NCI-H446 treated with DMSO at 0.1 percent for 48 hours (cell line): Measurements from ENCODE around the gene TCF25.
"Not testable (repeated sequence)": the region's sequence is repeated elsewhere in the genome, so short reads cannot be mapped to it uniquely, and the experiment has no call there.

Source experiments
- DNase-seq: peaks from one replicate; lab custom pipeline; 2025; lab: John Stamatoyannopoulos, UW

TCF25 gene

DNA sequence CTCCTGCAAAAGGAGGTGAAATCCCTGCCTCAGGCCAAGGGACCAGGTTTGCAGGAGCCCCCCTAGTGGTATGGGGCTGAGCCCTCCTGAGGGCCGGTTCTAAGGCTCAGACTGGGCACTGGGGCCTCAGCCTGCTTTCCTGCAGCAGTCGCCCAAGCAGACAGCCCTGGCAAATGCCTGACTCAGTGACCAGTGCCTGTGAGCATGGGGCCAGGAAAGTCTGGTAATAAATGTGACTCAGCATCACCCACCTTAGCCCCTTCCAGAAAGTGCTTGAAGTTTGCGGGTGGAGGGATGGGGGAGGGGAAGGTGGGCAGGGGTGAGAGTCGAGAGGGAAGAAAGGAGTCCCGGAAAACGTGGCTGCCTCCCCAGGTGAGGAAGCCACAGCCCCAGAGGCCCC, 47.3 kb downstream of the TCF25 start:
- no peak for DNase-seq

DNA sequence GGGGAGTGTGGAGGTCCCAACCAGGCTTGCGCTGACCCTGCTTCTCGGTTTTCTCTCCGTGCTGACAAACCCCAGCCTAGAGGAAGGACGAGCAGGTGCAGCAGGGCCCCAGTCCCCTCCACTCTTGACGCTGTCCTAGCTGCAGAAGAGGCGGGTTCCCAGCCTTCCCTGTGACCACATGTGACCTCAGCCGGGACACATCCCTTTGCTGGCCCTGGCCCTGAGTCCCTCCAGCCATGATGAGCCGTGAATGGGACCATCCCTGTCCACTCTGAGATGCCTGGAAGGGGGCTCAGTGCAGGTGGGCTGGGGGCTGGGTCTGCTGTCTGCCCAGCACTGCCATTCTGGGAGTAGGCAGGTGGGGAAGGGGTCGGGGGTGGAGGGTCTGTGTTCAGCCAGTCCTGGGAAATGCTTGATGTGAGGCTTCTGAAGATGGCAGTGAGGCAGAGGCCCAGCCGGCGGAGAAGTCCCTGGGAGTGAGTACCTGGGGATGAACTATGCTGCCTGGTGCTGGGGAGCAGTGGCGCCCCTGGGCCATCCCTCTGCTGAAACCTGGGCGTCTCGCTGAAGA, 47.8 kb downstream of the TCF25 start:
- no peak for DNase-seq

DNA sequence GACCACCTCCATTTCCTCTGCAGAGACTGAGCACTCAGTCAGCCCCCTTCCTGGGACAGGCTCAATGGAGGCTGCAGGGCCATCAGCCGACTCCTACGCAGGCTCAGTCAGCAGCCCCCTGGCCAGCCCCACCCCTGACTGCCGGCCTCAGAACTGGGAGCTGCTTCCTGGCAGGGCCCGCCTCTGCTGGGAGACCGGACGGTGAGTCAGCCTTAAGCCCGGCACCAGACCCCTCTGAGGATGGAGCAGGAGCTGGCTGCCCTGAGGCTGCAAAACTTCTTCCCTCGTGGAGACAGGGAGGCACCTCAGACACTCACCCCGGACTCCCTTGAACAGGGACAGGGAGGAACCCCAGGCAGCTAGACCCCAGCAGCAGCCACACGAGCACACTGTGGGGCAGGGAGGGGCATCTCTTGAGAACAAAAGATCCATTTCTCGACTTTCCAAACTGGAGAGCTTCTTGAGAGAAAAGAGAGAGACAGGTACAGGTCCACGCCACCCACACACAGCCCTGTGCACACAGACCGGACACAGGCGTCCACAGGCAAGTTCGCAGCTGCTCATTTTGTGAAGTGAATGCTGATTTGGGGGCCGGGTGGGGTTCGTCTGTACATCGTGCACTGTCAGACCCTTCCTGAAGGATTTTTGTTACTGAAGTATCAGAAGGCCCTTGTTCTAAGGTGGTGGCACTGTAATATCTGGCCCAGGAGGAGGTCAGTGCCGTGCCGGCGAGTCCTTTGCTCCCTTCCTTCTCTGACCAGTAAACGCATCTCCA, 48.5 kb downstream of the TCF25 start:
- peak; percentile 3 for DNase-seq

DNA sequence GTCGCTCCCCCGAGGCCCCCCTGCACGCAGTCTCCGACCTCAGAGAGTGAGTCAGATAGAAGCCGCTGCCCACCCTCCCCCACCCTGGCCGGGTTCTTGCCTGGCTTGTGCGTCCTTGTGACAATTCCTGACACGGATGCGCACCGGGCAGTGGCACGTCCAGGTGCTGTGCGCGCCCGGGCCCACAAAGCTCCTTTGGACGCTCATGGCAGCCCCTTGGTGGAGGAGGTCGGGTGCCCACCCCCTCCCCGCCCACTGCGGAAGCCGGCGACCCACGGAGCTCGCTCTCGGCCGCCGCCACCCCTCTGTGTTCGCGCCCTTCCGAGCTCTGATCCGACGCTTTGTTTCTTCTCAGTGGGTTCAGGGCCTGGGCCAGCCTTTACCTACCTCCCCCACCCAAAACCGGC, 49.1 kb downstream of the TCF25 start:
- no peak for DNase-seq

DNA sequence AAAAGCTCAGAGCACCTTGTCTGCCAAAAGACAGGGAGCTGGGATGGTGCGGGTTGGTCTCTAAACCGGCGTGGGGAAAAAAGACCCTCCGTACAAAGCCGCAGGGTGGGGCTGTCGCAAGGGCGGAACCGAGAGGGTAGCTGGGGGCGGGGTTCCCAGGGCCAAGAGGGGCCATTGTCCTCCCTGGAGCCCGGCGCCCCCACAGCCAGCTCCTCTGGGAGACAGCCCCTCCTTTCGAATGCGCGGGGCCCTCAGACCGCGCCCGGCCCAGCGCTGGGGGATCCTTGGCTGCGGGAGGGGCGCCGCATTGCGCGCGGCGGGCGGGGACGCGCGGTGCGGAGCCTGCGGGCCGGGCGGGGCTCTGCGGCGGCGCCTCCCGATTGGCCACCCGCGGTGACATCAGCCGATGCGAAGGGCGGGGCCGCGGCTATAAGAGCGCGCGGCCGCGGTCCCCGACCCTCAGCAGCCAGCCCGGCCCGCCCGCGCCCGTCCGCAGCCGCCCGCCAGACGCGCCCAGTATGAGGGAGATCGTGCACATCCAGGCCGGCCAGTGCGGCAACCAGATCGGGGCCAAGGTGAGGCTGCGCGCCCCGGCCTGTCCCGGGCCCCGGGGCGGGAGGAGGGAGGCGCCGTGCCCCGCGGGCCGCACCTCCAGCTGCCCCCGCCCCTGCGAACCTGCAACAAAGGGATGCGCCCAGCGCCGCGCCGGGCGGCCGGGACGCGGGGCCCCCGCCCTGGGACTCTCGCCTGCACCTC, 49.7 kb downstream of the TCF25 start, which contains the start of gene TUBB3:
Gene TUBB3, plus strand, starts transcription at position 459 of the 756 bp plus-strand sequence. Its CDS starts 60 bp downstream, at position 519.
- peak; percentile 63 for DNase-seq

DNA sequence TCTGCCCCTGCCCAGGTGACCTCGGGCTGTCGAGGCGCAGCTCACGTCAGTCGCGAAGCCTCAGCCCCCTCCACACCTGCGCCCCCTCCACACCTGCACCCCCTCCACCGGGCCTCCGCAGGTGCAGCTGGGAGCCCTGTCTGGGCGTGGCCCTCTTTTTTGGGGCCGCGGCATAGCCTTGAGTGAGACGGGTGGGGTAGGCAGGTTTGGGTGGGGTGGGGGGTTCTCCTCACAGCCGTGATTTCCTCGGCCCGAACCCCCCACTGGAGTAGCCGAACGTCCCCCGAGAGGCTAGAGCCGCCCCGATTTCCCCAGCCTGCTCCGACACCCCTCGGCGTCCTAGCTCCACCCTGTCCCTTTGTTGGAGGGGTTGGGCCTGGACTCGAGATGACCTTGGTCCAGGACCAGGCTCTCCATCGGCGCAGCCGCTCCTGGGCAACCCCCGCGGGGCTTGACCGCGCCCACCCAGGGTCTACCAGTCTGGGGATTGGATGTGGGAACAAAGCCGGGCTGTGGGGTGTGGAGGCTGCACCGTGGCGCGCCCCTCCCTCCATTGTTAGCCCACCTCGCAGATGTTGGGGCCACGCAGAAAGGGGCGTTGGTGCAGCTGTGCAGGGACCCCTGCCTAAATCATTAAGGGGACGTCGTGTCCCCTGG, 50.4 kb downstream of the TCF25 start:
- no peak for DNase-seq

DNA sequence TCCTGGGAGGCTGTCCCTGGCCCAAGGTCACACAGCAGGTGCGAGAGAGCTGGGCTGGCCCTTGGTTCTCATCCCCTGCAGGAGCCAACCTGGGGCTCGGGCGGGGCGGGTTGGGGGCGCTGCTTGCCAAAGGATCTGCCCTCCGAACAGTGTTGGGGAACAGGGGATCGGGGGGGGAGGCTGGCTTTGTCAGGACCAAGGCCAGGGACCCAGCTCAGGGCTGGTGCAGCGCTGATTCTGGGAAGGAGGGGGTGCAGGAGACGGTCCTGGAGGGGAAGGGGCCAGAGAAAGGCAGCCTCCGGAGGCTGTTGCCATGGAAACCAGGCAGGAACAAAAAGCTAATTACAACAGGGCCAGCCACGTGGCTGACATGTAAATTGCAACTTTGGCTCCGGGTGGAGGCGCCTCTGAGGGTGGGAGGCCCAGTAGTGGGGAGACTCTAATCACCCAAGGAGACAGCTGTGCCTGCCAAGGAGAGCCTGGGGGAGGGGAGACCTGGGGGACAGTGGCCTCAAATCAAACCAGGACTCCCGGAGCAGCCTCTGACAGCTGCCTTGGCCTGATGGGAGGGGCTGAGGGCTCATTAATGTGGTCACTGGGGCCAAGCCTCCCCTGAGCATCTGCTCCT, 51.0 kb downstream of the TCF25 start:
- peak; percentile 37 for DNase-seq

DNA sequence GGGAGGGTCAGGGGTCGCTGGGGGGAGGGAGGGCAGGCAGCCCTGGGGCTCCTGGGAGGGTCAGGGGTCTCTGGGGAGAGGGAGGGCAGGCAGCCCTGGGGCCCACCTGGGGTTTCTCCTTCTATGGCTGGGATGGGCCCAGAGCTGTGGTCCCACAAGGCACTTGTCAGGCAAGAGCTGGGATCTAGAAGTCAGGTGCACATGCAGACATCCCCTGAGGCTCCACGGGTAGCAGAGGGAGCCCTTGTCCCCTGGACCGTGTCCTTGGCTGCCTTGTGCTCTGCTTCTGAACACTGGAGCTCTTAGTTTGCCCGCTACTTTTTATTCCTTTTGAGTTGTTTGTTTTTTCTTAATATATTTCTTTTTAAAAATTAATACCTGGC, 51.5 kb downstream of the TCF25 start:
- DNase-seq, result no peak

DNA sequence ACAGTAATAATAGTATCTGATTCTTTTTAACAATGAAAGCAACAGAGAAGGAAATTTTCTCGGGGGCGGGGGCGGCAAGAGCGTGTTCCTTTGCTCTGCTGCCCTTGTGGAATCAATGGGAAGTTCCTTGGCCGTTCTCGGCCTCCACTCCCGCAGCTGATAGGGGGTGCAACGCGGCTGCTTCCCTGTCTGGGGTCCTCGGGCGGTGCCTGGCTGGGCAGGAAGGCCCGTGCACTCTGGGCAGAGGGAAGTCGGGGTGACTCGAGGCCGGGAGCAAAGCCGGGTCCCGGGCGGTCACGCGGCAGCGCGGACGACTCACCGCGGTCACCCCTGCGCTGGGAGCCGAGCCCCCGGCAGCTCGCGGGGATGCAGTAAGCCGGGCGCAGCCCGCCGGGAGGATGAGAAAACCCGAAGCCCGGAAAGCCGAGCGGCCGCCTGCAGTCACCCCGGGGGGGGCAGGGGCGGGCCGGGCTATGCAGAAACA, 52.2 kb downstream of the TCF25 start:
- no peak for DNase-seq

DNA sequence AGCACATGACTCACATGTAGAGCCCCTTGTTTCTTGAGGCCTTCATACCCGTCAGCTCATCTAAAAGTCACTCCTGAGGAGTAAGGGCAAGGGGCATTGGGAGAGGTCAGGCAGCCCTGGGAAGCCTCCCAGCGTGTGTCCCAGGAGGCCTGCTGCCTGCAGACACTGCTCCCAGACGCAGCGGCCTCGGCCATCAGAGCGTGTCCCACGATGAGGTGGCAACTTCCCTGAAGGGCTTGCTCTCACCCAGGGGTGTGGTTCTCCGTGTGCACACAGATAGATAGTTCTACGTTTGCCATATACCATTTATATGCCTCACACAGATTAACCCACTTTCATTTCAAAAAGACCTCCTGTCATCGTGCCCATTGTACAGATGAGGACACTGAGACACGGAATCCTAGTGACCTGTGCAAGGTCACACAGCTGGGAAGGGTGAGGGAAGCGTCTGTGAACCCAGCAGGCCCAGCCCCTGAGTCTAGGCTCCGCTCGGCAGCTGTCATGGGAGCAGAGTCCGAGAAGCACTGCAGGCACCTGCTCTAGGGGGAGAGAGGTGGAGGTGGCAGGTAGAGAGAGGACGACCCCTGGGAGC, 58.0 kb downstream of the TCF25 start:
- no peak for DNase-seq

DNA sequence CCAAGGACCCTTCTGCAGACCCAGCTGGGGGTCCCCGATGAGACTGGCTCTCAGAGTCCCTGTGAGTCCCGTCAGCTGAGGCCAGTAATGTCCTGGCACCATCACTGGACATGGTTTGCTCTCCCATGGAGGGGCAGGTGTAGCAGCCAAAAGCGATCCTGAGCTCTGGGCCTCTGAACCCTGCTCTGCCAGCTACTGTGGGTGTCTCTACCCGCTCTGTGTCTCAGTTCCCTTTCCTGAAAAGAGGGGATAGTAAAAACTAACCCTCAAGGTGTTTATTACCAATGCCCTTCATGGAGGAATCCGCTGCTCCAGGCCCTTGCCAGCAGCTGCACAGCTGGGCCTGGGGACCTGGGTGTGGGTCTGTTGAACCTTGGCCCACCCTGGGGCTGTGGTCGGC, 58.6 kb downstream of the TCF25 start:
- no peak for DNase-seq

DNA sequence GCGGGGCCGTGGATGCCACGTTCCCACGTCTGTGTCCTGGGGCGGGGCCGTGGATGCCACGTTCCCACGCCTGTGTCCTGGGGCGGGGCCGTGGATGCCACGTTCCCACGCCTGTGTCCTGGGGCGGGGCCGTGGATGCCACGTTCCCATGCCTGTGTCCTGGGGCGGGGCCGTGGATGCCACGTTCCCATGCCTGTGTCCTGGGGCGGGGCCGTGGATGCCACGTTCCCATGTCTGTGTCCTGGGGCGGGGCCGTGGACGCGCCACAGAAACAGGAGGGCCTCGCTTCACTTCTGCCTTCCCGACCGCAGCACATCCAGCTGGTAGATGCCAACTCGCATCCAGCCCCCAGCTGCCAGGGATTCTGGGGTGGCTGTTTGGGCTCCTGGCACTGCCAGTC, 60.6 kb downstream of the TCF25 start:
- not testable (repeated sequence) for DNase-seq

DNA sequence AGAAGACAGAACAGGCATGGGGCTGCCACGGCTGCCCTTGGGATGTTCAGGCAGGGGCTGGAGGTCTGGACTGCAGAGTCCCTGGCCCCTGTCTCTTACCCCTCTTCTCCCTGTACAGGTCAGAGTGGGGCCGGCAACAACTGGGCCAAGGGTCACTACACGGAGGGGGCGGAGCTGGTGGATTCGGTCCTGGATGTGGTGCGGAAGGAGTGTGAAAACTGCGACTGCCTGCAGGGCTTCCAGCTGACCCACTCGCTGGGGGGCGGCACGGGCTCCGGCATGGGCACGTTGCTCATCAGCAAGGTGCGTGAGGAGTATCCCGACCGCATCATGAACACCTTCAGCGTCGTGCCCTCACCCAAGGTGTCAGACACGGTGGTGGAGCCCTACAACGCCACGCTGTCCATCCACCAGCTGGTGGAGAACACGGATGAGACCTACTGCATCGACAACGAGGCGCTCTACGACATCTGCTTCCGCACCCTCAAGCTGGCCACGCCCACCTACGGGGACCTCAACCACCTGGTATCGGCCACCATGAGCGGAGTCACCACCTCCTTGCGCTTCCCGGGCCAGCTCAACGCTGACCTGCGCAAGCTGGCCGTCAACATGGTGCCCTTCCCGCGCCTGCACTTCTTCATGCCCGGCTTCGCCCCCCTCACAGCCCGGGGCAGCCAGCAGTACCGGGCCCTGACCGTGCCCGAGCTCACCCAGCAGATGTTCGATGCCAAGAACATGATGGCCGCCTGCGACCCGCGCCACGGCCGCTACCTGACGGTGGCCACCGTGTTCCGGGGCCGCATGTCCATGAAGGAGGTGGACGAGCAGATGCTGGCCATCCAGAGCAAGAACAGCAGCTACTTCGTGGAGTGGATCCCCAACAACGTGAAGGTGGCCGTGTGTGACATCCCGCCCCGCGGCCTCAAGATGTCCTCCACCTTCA, 61.5 kb downstream of the TCF25 start:
- DNase-seq, result no peak

DNA sequence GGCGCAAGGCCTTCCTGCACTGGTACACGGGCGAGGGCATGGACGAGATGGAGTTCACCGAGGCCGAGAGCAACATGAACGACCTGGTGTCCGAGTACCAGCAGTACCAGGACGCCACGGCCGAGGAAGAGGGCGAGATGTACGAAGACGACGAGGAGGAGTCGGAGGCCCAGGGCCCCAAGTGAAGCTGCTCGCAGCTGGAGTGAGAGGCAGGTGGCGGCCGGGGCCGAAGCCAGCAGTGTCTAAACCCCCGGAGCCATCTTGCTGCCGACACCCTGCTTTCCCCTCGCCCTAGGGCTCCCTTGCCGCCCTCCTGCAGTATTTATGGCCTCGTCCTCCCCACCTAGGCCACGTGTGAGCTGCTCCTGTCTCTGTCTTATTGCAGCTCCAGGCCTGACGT, 62.2 kb downstream of the TCF25 start:
- not testable (repeated sequence) for DNase-seq

DNA sequence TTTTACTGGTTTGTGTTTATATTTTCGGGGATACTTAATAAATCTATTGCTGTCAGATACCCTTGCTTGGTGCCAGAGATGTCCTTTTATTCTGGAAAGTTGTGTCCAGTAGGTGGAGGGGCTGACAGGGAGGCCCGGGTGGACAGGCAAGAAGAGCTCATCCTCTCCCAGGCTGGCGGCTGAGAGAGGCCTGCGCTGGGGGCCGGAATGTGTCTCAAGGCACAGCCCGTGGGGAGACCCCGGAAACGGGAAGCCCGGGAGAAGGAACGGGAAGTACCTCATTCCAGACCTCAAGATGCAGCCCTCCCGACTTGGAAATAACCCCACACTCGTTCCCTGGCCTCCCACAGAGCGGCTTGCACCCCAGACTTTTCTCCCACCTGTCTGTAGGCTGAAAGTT, 62.6 kb downstream of the TCF25 start:
- DNase-seq, result no peak

DNA sequence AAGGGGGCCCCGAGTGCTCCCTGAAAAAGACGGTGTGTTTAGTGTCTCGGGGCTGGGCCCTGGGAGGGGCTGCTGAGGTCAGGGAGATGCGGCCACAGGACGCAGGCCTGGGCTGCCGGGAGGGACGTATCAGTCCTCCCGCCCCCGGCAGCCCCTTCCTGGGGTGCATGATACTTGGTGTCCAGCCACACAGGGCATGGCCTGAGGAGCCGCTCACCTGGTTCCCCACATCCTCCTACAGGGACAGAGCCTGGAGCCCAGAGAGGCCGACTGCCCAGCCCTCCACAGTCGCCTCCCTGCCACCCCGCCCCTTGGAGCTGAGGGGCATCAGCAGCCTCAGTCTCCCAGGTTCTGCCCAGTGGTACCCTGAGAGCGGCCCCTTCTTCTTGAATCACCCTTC, 63.1 kb downstream of the TCF25 start:
- no peak for DNase-seq

DNA sequence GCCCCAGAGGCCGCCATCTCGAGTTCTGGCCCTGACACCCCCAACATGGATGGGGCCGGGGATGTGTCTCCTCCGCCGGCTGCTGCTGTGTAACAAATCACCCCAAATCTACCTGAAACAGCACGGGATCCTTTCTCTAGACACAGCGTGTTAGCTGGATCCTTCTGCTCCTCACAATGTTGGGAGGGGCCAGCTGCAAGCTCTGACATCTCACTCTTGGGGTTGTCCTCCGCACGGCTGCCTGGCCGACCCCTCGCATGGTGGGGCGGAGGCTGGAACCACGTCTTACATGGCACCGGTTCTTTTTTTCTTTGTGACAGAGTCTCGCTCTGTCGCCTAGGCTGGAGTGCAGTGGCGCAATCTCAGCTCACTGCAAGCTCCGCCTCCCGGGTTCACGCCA, 63.6 kb downstream of the TCF25 start:
- DNase-seq, result no peak

DNA sequence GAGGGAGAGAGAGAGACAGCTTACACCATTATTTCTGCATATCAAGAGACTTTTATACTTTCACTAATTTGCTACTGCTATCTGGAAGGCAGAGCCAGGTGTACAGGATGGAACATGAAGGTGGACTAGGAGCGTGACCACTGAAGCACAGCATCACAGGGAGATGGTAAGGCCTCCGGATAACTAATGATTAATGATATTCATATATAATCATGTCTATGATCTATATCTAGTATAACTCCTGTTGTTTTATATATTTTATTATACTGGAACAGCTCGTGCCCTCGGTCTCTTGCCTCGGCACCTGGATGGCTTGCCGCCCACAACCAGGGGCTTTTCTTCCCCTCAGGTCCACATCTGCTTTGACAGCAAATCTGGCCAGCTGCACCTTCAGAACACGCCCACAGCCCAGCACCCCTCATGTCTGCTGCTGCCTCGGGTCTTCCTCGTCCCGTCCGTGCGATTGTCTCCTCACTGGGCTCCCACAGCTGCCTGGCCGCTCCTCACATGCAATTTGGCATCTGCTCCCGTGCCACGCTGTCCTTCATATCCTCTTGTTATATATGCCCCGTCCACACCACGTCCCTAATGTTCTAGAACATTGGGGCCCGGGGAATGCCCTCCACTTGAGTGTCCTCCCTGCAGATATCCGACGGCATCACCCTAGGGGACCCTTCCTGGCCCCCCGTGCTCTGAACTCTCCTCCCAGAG, 64.9 kb downstream of the TCF25 start:
- DNase-seq, result no peak

DNA sequence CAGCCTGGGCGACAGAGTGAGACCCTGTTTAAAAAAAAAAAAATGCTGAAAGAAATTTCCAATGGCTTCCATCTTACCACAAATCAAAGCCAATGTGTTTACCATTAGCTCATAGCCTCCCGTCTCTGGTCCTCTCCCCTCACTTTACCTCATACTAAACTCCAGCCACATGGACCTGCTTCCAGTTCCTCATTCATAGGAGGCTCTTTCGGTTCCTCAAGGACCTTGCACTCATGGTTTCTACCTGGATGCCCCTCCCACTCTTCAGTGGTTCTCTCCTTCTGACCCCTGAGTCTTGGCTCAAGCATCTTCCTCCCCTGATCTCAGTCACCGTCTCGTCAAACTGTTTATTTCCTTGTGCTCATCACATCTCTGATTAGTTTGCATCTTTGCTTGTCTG, 71.4 kb downstream of the TCF25 start:
- no peak for DNase-seq

DNA sequence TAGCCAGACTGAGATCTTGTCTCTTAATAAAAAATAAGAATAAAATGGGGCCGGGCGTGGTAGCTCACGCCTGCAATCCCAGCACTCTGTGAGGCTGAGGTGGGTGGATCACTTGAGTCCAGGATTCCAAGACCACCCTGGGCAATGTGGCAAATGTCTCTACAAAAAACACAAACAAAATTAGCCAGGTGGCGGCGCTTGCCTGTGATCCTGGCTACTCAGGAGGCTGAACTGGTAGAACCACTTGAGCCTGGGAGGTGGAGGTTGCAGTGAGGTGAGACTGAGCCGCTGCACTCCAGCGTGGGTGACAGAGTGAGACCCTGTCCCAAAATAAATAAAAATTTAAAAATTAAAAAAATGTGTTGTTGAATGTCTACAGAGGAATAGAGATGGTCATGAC, 72.3 kb downstream of the TCF25 start:
- no peak for DNase-seq
